ENCODE data around the gene SIM2. TPM values are rescaled to one million over a fixed set of nuclear protein-coding genes. Genes with fewer than 3 reads are reported as not detected.

The SIM2 gene
- total and polyA plus RNA-seq, 2 of the 13 experiments (the other 11 are each of a cell fraction or from before 2014, with no cell fraction given): 0.36 to 0.53 TPM

GRCh38 chr21:36676039-36676950 lies 22.6 kb upstream of the SIM2 start (continued):
- no peak for TF ChIP-seq ZNF138 (CRISPR knock-in tag; IDR thresholded peaks at IDR 0.05; ENCODE audit: low read depth)

- TF ChIP-seq, protein P1, sequence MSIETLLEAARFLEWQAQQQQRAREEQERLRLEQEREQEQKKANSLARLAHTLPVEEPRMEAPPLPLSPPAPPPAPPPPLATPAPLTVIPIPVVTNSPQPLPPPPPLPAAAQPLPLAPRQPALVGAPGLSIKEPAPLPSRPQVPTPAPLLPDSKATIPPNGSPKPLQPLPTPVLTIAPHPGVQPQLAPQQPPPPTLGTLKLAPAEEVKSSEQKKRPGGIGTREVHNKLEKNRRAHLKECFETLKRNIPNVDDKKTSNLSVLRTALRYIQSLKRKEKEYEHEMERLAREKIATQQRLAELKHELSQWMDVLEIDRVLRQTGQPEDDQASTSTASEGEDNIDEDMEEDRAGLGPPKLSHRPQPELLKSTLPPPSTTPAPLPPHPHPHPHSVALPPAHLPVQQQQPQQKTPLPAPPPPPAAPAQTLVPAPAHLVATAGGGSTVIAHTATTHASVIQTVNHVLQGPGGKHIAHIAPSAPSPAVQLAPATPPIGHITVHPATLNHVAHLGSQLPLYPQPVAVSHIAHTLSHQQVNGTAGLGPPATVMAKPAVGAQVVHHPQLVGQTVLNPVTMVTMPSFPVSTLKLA (IDR thresholded peaks at IDR 0.05): 0 out of 2 replicates have a peak, but pooled peaks have one; percentile 16
- TF ChIP-seq, protein P2, sequence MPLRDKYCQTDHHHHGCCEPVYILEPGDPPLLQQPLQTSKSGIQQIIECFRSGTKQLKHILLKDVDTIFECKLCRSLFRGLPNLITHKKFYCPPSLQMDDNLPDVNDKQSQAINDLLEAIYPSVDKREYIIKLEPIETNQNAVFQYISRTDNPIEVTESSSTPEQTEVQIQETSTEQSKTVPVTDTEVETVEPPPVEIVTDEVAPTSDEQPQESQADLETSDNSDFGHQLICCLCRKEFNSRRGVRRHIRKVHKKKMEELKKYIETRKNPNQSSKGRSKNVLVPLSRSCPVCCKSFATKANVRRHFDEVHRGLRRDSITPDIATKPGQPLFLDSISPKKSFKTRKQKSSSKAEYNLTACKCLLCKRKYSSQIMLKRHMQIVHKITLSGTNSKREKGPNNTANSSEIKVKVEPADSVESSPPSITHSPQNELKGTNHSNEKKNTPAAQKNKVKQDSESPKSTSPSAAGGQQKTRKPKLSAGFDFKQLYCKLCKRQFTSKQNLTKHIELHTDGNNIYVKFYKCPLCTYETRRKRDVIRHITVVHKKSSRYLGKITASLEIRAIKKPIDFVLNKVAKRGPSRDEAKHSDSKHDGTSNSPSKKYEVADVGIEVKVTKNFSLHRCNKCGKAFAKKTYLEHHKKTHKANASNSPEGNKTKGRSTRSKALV (CRISPR knock-in tag; IDR thresholded peaks at IDR 0.05): no peak
- Histone ChIP-seq H3K4me3 (replicated peaks in 1 of 3; ENCODE audit: insufficient read depth in 1 of 3, low read depth in 2 of 3, low read length in 3 of 3) (no peak overlapping the region), H3K36me3 (replicated peaks in 1 of 2; ENCODE audit: control insufficient read depth in 1 of 2, insufficient read depth in 2 of 2, low read length in 2 of 2) (no peaks in the 10 kb centered on the region), H3K4me1 (ENCODE audit: insufficient read depth, low read length) (no peaks in the 10 kb centered on the region), H3K27me3 (ENCODE audit: control insufficient read depth in 1 of 2, insufficient read depth in 2 of 2, low read length in 2 of 2) (no peaks in the 10 kb centered on the region; a peak in 1 of 5 replicates), H3K9me3 (ENCODE audit: low read length) (peaks cover 19% of the 10 kb centered on the region), H3K79me2 (ENCODE audit: insufficient read depth, low read length) (no peaks in the 10 kb centered on the region), H3K4me2 (ENCODE audit: low read depth, low read length) (no peak overlapping the region), H3K27ac (ENCODE audit: extremely low read length, insufficient read depth, low read length) (no peak overlapping the region), H2AFZ (ENCODE audit: low read length) (no peak overlapping the region), H4K20me1 (ENCODE audit: insufficient read depth, low read length) (no peaks in the 10 kb centered on the region), H3K9ac (ENCODE audit: insufficient read depth, low read depth, low read length) (no peak overlapping the region)
- DNase-seq (ENCODE audit: low spot score) (no peak), ATAC-seq (no peak), FAIRE-seq (no peak)
- POLR2A ChIA-PET: no interaction called here
- intact Hi-C loops (cut with micrococcal nuclease; ENCODE audit: unreplicated experiment): no loop called here
- CTCF ChIA-PET (ENCODE audit: low intra/inter-chr PET ratio, low total read pairs): no interaction called here
- BruUV-seq (replicated peaks): no TSS peak
- WGBS (ENCODE audit: low lambda C conversion rate): 23% methylated on average over 2 of the region's 2 CpGs
- in situ Hi-C loops (cut with HindIII; ENCODE audit: extremely low pct_ligation_motif_present, low pct_unique_long_range_greater_than_20kb): no loop called here
These were observed 21.5 kb upstream of the SIM2 start for GRCh38 chr21:36677443-36677842.

All from HepG2 (cell line).